ENCODE data around the gene ISG20L2.

Gene ISG20L2

DNA sequence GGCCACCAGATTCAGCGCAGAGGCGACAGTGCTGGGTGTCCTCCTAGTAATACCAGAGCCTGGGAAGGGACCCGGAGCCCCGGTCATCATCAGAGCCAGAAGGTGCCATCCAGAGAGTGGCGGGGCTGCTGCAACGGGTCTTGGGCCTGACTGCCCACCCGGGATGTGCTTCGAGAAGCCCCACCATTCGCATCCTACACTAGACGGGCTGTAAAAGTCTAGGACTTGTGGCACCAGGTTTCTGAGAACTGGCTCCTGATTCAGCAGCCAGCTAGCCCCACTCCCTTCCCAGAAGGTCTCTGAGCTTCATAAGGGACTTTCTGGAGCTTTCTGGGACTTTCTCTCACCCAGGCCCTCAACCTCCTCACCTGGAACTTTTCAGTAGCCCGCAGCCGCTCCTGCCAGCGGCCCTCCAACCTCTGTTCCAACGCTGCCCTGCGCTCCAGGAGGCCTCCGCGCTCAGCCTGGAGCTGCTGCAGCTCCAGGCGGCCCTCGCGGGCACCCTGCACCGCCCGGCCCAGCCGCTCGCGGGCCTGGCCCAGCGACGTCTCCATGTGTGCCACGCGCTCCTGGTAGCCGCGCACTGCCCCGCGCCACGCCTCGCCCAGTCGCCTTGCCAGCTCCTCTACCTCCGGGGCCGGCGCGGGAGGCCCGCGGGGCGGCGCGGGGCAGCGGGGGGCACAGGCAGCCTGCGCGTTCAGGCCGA is 52.3 kb downstream of the ISG20L2 start:
- H3K4me3 ChIP-seq (ENCODE audit: low read length), result no peak overlapping the region

DNA sequence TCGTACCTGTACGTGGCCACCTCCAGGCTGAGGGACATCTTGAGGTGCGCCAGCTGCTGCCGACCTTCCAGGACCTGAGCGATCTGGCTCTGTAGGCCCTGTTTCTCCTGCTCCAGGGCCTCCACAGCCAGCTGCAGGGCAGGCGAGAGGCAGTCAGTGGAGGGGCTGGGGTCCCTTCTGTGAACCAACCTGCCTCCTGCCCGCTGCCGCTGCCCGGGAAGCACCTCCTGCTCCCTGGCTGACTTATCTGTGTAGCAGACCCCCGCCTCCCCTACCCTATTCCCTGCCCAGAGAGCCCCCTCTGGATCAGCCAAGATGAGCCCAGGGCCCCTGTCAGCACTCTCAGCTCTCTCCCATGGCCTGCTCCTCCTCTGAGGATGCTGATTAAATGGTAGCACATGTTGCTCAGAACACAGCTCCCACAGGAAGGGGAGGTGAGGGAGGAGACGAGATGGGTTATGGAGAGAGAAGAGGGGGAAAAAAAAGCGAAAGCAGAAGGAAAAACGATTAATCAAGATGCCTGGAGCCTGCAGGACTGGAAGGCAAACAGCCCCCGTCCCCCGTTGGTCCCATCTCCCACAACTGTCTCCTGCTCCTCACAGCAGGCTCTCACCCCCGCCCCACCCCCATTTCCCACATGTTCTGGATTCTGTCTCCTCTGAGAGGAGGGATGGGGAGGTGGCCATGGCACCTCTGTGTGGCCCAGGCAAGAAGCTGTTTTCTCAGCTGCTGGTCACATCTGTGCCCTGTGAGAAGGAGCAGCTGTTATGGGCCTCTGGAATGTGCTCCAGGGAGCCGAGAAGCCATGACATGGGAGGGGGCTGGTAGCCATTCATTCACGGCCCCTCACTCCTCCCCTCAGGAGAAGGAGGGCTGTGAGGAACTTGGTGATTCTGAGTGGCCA is 53.1 kb downstream of the ISG20L2 start:
- no peak overlapping the region for H3K4me3 ChIP-seq (ENCODE audit: low read length)
- no peak for DNase-seq (ENCODE audit: low read depth, low spot score)

More for the DNA sequence above, 52.3 kb downstream of the ISG20L2 start:
- no peak for DNase-seq (ENCODE audit: low read depth, low spot score)

DNA sequence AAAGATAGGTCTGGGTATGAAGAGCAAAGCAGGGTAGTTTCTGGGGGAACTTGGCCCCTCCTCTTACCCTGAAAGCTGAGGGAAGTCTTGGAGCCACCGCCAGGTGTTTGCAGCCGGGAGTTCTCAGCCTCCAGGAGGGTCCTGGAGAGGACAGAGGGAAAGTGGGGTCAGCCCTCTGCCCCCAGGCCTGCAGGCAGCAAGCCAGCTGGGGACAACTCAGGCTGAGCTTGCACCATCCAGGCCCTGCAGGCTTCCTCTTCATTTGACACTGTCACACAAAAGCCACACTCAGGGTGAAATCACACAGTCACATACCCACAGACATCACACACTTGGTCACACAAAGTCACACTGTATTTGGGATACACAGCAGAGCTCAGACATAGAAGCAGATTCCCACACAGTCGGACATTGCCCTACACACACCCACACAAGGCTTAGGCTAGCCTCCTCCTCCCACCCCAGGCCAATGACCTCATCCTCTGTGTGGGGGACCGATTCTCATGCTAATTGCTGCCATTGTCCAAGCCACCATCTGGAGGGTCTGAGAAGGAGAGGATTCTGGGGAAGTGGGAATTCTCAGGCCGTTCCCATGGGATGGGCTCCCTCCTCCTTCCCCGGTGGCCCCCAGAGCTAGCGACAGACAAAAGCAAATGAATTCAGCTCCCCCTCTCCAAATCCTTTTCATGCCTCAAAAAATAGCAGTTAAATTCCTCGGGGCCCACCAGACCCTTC is 55.0 kb downstream of the ISG20L2 start:
- no peak overlapping the region for H3K4me3 ChIP-seq (ENCODE audit: low read length)

More for the DNA sequence above, 55.0 kb downstream of the ISG20L2 start:
- DNase-seq (ENCODE audit: low read depth, low spot score), result no peak
